ENCODE measurements around the gene ARHGAP18.

DNA sequence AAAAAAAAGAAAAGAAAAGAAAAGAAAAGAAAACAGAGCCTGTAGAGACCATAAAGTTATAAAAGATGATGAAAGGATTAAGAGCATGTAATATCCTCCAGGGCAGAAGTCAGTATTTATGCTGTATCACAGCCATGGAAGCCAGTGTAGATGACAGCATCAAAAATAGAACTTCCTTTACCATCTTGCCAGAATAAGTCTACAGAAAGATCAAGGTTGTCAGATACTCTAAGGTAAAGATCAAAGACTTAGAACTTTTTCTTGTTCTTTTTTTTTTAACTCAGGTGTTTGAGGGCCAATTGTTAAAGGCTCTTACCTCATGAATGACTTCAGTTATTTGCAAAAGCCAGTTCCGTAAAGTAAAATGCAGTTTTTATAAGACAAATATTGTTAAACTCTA, 54.6 kb downstream of the ARHGAP18 start:
- TF ChIP-seq POLR2AphosphoS5 (IDR thresholded peaks at IDR 0.05; ENCODE audit: low read depth, low read length) (no peak), POLR2A (IDR thresholded peaks at IDR 0.05; ENCODE audit: low read depth, low read length) (no peak)

Measured in GM12892 (cell line).